H9 (cell line): ENCODE data around the gene C10orf62. TPM values are rescaled to one million over a fixed set of nuclear protein-coding genes. Genes with fewer than 3 reads are reported as not detected.

Source experiments
- DNase-seq: peaks from one replicate; pipeline ENCODE4 v3.0.0-alpha.2; 2017
- H2AFZ ChIP-seq: one replicate; pipeline ENCODE4 v1.6.1; 2013; ENCODE audit warnings: mild to moderate bottlenecking, low read length, control low read depth, moderate library complexity
- H2AK5ac ChIP-seq: 2 replicates; pipeline ENCODE4 v1.6.1; 2013; ENCODE audit warnings: low read length, control low read depth, mixed read lengths; ENCODE audit not compliant: insufficient read length
- H2BK120ac ChIP-seq: one replicate; pipeline ENCODE4 v1.6.1; 2013; ENCODE audit warnings: low read depth, mild to moderate bottlenecking, low read length, control low read depth, inconsistent platforms; ENCODE audit not compliant: poor library complexity, severe bottlenecking
- H2BK12ac ChIP-seq: 2 replicates; pipeline ENCODE4 v1.6.1; 2013; ENCODE audit warnings: low read length, control low read depth, mixed read lengths, low read depth; ENCODE audit not compliant: insufficient read length
- H2BK15ac ChIP-seq: 2 replicates; pipeline ENCODE4 v1.6.1; 2013; ENCODE audit warnings: low read depth, low read length, control low read depth
- H2BK20ac ChIP-seq: one replicate; pipeline ENCODE4 v1.6.1; 2013; ENCODE audit warnings: low read depth, mild to moderate bottlenecking, low read length, control low read depth, inconsistent platforms; ENCODE audit not compliant: poor library complexity, severe bottlenecking
- H2BK5ac ChIP-seq: 2 replicates; pipeline ENCODE4 v1.6.1; 2013; ENCODE audit warnings: low read length, control low read depth, mixed read lengths; ENCODE audit not compliant: insufficient read length
- H3K14ac ChIP-seq: 2 replicates; pipeline ENCODE4 v1.6.1; 2013; ENCODE audit warnings: low read length, control low read depth; ENCODE audit not compliant: insufficient read depth
- H3K18ac ChIP-seq: 2 replicates; pipeline ENCODE4 v1.6.1; 2013; ENCODE audit warnings: low read depth, mild to moderate bottlenecking, mixed read lengths, low read length, control low read depth; ENCODE audit not compliant: insufficient read length
- H3K23ac ChIP-seq: 2 replicates; pipeline ENCODE4 v1.6.1; 2013; ENCODE audit warnings: low read length, control low read depth, mixed read lengths, low read depth; ENCODE audit not compliant: insufficient read length
- H3K23me2 ChIP-seq: 2 replicates; pipeline ENCODE4 v1.6.1; 2013; ENCODE audit warnings: low read depth, mild to moderate bottlenecking, mixed read lengths, low read length, control low read depth; ENCODE audit not compliant: insufficient read length, poor library complexity, severe bottlenecking
- H3K27ac ChIP-seq: 2 replicates; pipeline ENCODE4 v1.5.1; 2013; ENCODE audit warnings: low read length, control low read depth, mixed read lengths, low read depth; ENCODE audit not compliant: insufficient read length
- H3K27me3 ChIP-seq: 2 replicates; pipeline ENCODE4 v1.6.1; 2013; ENCODE audit warnings: low read length, control low read depth, inconsistent platforms; ENCODE audit not compliant: insufficient read depth
- H3K4ac ChIP-seq: 2 replicates; pipeline ENCODE4 v1.6.1; 2013; ENCODE audit warnings: low read depth, mild to moderate bottlenecking, control low read depth, inconsistent platforms, low read length, moderate library complexity
- H3K4me1 ChIP-seq: 2 replicates; pipeline ENCODE4 v1.6.1; 2013; ENCODE audit warnings: low read length, control low read depth, inconsistent platforms; ENCODE audit not compliant: insufficient read depth
- H3K4me2 ChIP-seq: 2 replicates; pipeline ENCODE4 v1.6.1; 2013; ENCODE audit warnings: low read length, control low read depth, mixed read lengths; ENCODE audit not compliant: insufficient read length, insufficient read depth
- H3K56ac ChIP-seq: 2 replicates; pipeline ENCODE4 v1.6.1; 2013; ENCODE audit warnings: low read depth, mild to moderate bottlenecking, mixed read lengths, low read length, control low read depth; ENCODE audit not compliant: insufficient read length
- H3K79me1 ChIP-seq: 2 replicates; pipeline ENCODE4 v1.6.1; 2013; ENCODE audit warnings: low read depth, mild to moderate bottlenecking, moderate library complexity, low read length, control low read depth, inconsistent platforms; ENCODE audit not compliant: insufficient read depth, poor library complexity, severe bottlenecking
- H3K79me2 ChIP-seq: 2 replicates; pipeline ENCODE4 v1.6.1; 2013; ENCODE audit warnings: low read length, control low read depth, inconsistent platforms; ENCODE audit not compliant: insufficient read depth
- H3K9ac ChIP-seq: 2 replicates; pipeline ENCODE4 v1.6.1; 2013; ENCODE audit warnings: low read length, control low read depth, mixed read lengths; ENCODE audit not compliant: insufficient read length; ENCODE audit errors: extremely low read depth
- H3K9me3 ChIP-seq: one replicate; pipeline ENCODE4 v1.6.1; 2013; ENCODE audit warnings: low read depth, low read length, inconsistent platforms; ENCODE audit not compliant: control insufficient read depth
- H3T11ph ChIP-seq: one replicate; pipeline ENCODE4 v1.6.1; 2013; ENCODE audit warnings: mild to moderate bottlenecking, low read length, control low read depth, inconsistent platforms
- H4K20me1 ChIP-seq: one replicate; pipeline ENCODE4 v1.6.1; 2013; ENCODE audit not compliant: control insufficient read depth, insufficient read length, insufficient read depth
- H4K5ac ChIP-seq: 2 replicates; pipeline ENCODE4 v1.6.1; 2013; ENCODE audit warnings: low read depth, mild to moderate bottlenecking, mixed read lengths, low read length, control low read depth; ENCODE audit not compliant: insufficient read length
- H4K8ac ChIP-seq: replicated peaks from 2 replicates; pipeline ENCODE4 v1.6.1; 2013; ENCODE audit warnings: low read length, control low read depth, mixed read lengths, low read depth; ENCODE audit not compliant: insufficient read length
- H4K91ac ChIP-seq: 2 replicates; pipeline ENCODE4 v1.6.1; 2013; ENCODE audit warnings: low read depth, mild to moderate bottlenecking, moderate library complexity, mixed read lengths, low read length, control low read depth; ENCODE audit not compliant: insufficient read length
- H3K27ac Mint-ChIP-seq, 3 experiments: 2 replicates in 2 of 3; 3 replicates in 1 of 3; pipeline ENCODE4 v1.8.0; 2020 to 2021; ENCODE audit warnings: mixed read lengths in 3 of 3, mild to moderate bottlenecking in 1 of 3, moderate library complexity in 1 of 3
- H3K27me3 Mint-ChIP-seq: 2 replicates; pipeline ENCODE4 v1.8.0; 2021; ENCODE audit warnings: low read depth, mild to moderate bottlenecking, moderate library complexity, mixed read lengths
- H3K36me3 Mint-ChIP-seq, 3 experiments: 2 replicates in 2 of 3; 3 replicates in 1 of 3; pipeline ENCODE4 v1.8.0; 2020 to 2021; ENCODE audit warnings: low read depth in 3 of 3, mixed read lengths in 3 of 3; ENCODE audit not compliant: insufficient read depth in 1 of 3
- H3K4me1 Mint-ChIP-seq, 2 experiments: 2 replicates each; pipeline ENCODE4 v1.8.0; 2020; ENCODE audit warnings: mixed read lengths in 2 of 2
- H3K4me3 Mint-ChIP-seq, 2 experiments: 2 replicates in 1 of 2; 3 replicates in 1 of 2; pipeline ENCODE4 v1.8.0; 2020 to 2021; ENCODE audit warnings: mild to moderate bottlenecking in 2 of 2, mixed read lengths in 2 of 2, moderate library complexity in 1 of 2
- H3K9me3 Mint-ChIP-seq, 2 experiments: 2 replicates in 1 of 2; 3 replicates in 1 of 2; pipeline ENCODE4 v1.8.0; 2020; ENCODE audit warnings: mild to moderate bottlenecking in 2 of 2, mixed read lengths in 2 of 2, moderate library complexity in 1 of 2
- WGBS: extraction: QIAGEN DNeasy Blood & Tissue Kit; methylation state at CpG from one replicate; pipeline ENCODE4 v1.1.7; 2013; ENCODE audit warnings: missing lambda C conversion rate, low lambda C conversion rate, mixed read lengths; ENCODE audit not compliant: insufficient read length; ENCODE audit errors: extremely low coverage; 5-methylcytosine and 5-hydroxymethylcytosine counted together
- total RNA-seq: library from RNA; stranded (reverse); gene quantifications from 2 replicates; pipeline ENCODE4 v1.2.1, GENCODE V29; 2021
- TF ChIP-seq, protein P1 (sequence below): fragments of 200-600 bp; sonication (generic); conservative IDR thresholded peaks from 3 replicates; pipeline ENCODE4 v1.8.0; 2021; ENCODE audit warnings: antibody characterized with exemption, mild to moderate bottlenecking

C10orf62 gene
- total RNA-seq, 1 experiment from 2014 or later: 0.31 TPM

DNA sequence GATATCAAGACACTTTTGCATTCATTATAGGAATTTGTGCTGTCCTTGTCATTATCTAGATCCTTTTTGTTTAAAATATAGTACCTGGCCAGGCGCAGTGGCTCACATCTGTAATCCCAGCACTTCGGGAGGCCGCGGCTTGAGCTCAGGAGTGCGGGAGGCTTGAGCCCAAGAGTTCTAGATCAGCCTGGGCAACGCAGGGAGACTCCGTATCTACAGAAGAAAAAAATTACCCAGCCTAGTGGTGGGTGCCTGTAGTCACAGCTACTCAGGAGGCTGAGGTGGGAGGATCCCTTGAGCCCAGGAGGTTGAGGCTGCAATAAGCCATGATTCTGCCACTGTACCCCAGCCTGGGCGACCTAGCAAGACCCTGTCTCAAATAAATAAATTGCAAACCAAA lies 44.4 kb downstream of the C10orf62 start:
- peak overlapping the region; percentile 89 for H3K4me2 ChIP-seq
- H3K4me3 Mint-ChIP-seq: peak overlapping the region; percentile 98 to 99
- no peaks in the 10 kb centered on the region; a peak in 1 of 5 replicates for H3K9me3 Mint-ChIP-seq
- H2BK5ac ChIP-seq: no peak overlapping the region
- no peak overlapping the region for H4K91ac ChIP-seq
- no peak overlapping the region for H3K27ac ChIP-seq
- no peaks in the 10 kb centered on the region for H3K4me1 ChIP-seq
- H3K9ac ChIP-seq: no peak overlapping the region
- peak; percentile 46 for DNase-seq
- no peak overlapping the region for H4K5ac ChIP-seq
- no peaks in the 10 kb centered on the region for H3K27me3 Mint-ChIP-seq
- peak overlapping the region; percentile 3 for H2AFZ ChIP-seq
- no peak overlapping the region for H3K56ac ChIP-seq
- H3K79me1 ChIP-seq: no peaks in the 10 kb centered on the region
- H3K23ac ChIP-seq: no peak overlapping the region
- no peaks in the 10 kb centered on the region for H3K9me3 ChIP-seq
- no peak overlapping the region for H2BK20ac ChIP-seq
- H2BK120ac ChIP-seq: no peak overlapping the region
- peak overlapping the region; percentile 66 to 99 (median 96); a peak in 4 of 7 replicates for H3K27ac Mint-ChIP-seq
- no peaks in the 10 kb centered on the region for H4K20me1 ChIP-seq
- TF ChIP-seq, protein P1, sequence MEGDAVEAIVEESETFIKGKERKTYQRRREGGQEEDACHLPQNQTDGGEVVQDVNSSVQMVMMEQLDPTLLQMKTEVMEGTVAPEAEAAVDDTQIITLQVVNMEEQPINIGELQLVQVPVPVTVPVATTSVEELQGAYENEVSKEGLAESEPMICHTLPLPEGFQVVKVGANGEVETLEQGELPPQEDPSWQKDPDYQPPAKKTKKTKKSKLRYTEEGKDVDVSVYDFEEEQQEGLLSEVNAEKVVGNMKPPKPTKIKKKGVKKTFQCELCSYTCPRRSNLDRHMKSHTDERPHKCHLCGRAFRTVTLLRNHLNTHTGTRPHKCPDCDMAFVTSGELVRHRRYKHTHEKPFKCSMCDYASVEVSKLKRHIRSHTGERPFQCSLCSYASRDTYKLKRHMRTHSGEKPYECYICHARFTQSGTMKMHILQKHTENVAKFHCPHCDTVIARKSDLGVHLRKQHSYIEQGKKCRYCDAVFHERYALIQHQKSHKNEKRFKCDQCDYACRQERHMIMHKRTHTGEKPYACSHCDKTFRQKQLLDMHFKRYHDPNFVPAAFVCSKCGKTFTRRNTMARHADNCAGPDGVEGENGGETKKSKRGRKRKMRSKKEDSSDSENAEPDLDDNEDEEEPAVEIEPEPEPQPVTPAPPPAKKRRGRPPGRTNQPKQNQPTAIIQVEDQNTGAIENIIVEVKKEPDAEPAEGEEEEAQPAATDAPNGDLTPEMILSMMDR: peak; percentile 39; the same call in 1 of the 3 replicates
- H3K4ac ChIP-seq: no peak overlapping the region
- H3T11ph ChIP-seq: no peak overlapping the region
- no CpG with 5 or more reads among the region's 8 CpGs for WGBS
- H3K14ac ChIP-seq: no peak overlapping the region
- H3K36me3 Mint-ChIP-seq: peaks cover 0 to 2% (median 2%) of the 10 kb centered on the region in 3 experiments; a peak in 3 of 7 replicates
- H3K18ac ChIP-seq: no peak overlapping the region
- H3K27me3 ChIP-seq: no peaks in the 10 kb centered on the region
- no peak overlapping the region for H2BK12ac ChIP-seq
- H3K23me2 ChIP-seq: peaks cover 7% of the 10 kb centered on the region
- H2AK5ac ChIP-seq: no peak overlapping the region
- H4K8ac ChIP-seq: no peak overlapping the region
- H3K4me1 Mint-ChIP-seq: peaks cover 14 to 17% of the 10 kb centered on the region in 2 experiments
- H2BK15ac ChIP-seq: no peak overlapping the region
- 0 out of 2 replicates have a peak, but pooled peaks cover 3% of the 10 kb centered on the region for H3K79me2 ChIP-seq
